Measurements from ENCODE around the gene ATAD3A. TPM values are rescaled to one million over a fixed set of nuclear protein-coding genes. Genes with fewer than 3 reads are reported as not detected.

The ATAD3A gene
- total RNA-seq, 4 donors from 2014 or later, result 14.6 to 34.4 (median 20.4) TPM

DNA sequence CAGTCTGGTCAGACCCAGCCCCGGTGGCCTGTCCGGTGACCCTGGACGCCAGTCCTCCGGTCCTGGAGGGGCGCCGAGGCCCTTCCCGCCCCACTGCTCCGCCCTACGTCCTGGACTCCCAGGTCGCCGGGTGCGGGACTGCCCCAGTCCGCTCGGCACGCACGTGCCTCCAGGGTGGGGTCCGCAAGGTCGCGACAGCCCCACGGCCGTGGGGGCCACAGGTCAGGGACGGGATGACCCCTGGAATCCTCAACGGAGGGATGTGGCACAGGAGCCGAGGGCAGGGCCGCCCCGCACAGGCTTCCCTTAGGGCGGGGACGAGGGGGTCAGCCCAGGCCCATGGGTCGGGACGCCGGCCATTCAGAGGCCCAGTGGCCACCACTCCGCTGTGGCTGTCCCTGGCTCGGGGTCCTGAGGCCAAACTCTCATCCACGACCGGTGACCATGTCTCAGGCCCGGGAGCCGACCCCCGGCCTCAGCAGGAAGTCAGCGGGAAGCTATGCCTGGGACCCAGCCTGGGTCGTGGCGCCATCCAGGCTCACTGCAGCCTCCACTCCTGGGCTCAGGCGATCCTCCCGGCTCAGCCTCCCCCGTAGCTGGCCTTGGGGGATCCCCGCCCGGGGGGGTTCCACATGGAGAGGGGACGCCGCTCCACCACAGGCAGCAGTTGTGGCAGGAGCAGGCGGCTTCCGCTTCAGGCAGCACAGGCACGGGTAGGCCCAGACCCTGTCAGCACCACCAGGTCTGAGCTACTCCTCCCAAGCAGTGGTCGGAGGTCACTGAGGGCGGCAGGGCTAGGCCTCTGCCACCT is 29.1 kb downstream of the ATAD3A start:
- Histone ChIP-seq H3K36me3 (no peaks in the 10 kb centered on the region), H3K4me3 (peak overlapping the region; percentile 45 to 61 (median 50)), H3K4me1 (peaks cover 5 to 19% (median 12%) of the 10 kb centered on the region in 4 donors), H3K27ac (peak overlapping the region; percentile 37 to 86 (median 64)), H3K9me3 (no peaks in the 10 kb centered on the region), H3K27me3 (peaks cover 9% of the 10 kb centered on the region)
- TF ChIP-seq, protein P1, sequence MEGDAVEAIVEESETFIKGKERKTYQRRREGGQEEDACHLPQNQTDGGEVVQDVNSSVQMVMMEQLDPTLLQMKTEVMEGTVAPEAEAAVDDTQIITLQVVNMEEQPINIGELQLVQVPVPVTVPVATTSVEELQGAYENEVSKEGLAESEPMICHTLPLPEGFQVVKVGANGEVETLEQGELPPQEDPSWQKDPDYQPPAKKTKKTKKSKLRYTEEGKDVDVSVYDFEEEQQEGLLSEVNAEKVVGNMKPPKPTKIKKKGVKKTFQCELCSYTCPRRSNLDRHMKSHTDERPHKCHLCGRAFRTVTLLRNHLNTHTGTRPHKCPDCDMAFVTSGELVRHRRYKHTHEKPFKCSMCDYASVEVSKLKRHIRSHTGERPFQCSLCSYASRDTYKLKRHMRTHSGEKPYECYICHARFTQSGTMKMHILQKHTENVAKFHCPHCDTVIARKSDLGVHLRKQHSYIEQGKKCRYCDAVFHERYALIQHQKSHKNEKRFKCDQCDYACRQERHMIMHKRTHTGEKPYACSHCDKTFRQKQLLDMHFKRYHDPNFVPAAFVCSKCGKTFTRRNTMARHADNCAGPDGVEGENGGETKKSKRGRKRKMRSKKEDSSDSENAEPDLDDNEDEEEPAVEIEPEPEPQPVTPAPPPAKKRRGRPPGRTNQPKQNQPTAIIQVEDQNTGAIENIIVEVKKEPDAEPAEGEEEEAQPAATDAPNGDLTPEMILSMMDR (IDR thresholded peaks at IDR 0.05), result no peak
- TF ChIP-seq POLR2AphosphoS5 (IDR thresholded peaks at IDR 0.05), result no peak
- TF ChIP-seq POLR2A (IDR thresholded peaks at IDR 0.05), result no peak
- no peak for TF ChIP-seq EP300 (IDR thresholded peaks at IDR 0.05; ENCODE audit: low read depth)
- 86% methylated on average over 33 of the region's 53 CpGs; no CpG with 5 or more reads in 1 of the 2 donors for WGBS, 2 donors (ENCODE audit: low coverage in 1 of 2)
- in situ Hi-C loops (cut with MboI; ENCODE audit: low pct_ligation_motif_present in 1 of 4, low pct_unique_long_range_greater_than_20kb in 1 of 4, low sequenced_read_pairs in 3 of 4) (no loop called here), intact Hi-C loops (cut with DNase I; ENCODE audit: low total_unique reads) (no loop called here)
- no peak for DNase-seq

DNA sequence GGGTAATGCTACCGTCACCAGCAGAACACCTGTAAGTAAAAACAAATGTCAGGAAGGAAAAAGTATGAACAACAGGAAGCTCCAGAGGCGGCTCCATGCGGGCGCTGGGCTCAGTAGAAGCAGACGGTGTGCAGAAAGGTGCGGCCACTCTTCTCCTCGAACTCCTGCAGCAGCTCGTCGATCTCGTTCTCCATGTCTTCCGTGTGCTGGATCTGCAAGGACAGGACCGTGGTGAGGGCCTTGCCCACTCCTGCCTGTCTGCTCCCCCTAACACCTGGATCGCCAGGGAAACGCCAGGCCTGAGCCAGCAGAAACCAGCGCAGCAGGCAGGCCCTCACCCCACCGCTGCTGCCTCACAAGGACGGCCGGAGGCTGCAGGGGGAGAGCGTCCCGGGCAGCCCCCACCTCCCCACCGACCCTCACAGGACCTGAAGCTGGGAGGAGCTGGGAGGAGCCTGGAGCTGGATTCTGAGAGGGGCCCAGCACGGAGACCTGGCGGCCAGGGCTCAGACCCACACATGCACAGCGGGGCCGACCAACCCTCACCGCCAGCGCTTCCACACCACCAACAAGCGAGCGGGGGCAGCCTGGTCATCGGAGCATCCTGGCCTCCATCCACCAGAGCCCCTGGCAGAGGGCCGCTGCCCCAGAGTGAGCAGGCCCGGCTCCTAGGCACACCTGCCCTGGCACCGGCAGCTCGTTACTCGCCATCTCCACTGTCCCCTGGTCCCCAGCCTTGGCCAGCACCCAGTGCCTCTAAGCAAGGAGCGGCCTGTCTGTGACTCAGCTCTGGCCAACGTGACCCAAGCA is 30.2 kb downstream of the ATAD3A start:
- WGBS, 2 donors (ENCODE audit: low coverage in 1 of 2), result 87 to 89% methylated on average over 11 to 33 of the region's 37 CpGs
- no peaks in the 10 kb centered on the region for H3K36me3 ChIP-seq
- in situ Hi-C loops (cut with MboI; ENCODE audit: low pct_ligation_motif_present in 1 of 4, low pct_unique_long_range_greater_than_20kb in 1 of 4, low sequenced_read_pairs in 3 of 4), result no loop called here
- TF ChIP-seq, protein P1 (IDR thresholded peaks at IDR 0.05), result no peak
- no peak for TF ChIP-seq POLR2AphosphoS5 (IDR thresholded peaks at IDR 0.05)
- TF ChIP-seq POLR2A (IDR thresholded peaks at IDR 0.05), result no peak
- TF ChIP-seq EP300 (IDR thresholded peaks at IDR 0.05; ENCODE audit: low read depth), result no peak
- no peaks in the 10 kb centered on the region for H3K9me3 ChIP-seq
- no peak for DNase-seq
- H3K27ac ChIP-seq, result no peak overlapping the region
- intact Hi-C loops (cut with DNase I; ENCODE audit: low total_unique reads), result no loop called here
- no peak overlapping the region for H3K4me3 ChIP-seq
- H3K27me3 ChIP-seq, result peaks cover 9% of the 10 kb centered on the region
- peaks cover 5 to 19% (median 12%) of the 10 kb centered on the region in 4 donors for H3K4me1 ChIP-seq

DNA sequence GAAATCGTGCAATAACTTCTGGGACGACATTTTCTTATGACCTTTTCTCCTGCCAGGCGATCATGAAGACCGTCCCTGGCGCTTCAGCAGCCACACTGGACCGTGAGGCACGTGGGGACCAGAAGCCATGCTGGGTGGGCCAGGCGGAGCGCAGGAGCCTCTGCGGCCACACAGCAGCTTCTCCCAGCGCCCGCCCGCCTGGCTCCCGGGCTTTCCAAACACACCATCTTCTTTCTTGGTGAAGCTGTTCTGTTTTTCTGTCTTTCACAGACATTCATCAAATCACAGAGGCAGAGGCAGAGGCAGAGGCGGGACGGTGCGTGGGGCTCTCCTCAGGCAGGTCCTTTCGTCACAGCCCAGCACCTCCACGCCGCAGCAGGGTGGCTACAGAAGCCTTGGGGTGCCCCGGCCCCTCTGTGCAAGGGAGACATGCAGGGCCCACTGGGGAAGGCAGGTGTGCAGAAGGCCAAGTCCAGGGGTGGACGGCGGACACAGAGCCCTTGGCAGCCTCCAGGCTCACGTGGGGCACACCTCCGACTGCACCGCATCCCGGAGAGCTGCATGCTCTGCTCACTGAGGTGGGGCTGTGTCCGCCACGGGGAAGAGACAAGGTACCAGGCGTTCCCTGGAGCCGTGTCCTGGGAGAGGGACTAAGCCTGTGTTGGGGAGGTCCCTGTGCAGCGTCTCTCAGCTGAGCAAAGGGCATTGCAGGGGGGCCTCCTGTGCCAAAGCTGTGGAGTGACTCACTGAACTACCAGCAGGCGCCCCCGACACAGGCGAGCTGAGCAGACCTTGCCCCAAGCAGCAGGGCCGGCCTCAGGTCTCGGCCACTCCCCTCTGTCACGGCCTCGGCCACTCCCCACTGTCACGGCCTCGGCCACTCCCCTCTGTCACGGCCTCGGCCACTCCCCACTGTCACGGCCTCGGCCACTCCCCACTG is 31.1 kb downstream of the ATAD3A start:
- no peak overlapping the region for H3K4me3 ChIP-seq
- H3K9me3 ChIP-seq, result no peaks in the 10 kb centered on the region
- TF ChIP-seq, protein P1 (IDR thresholded peaks at IDR 0.05), result no peak
- no peak for TF ChIP-seq EP300 (IDR thresholded peaks at IDR 0.05; ENCODE audit: low read depth)
- no peak for TF ChIP-seq POLR2AphosphoS5 (IDR thresholded peaks at IDR 0.05)
- TF ChIP-seq POLR2A (IDR thresholded peaks at IDR 0.05), result no peak
- intact Hi-C loops (cut with DNase I; ENCODE audit: low total_unique reads), result no loop called here
- in situ Hi-C loops (cut with MboI; ENCODE audit: low pct_ligation_motif_present in 1 of 4, low pct_unique_long_range_greater_than_20kb in 1 of 4, low sequenced_read_pairs in 3 of 4), result no loop called here
- no peak overlapping the region for H3K27ac ChIP-seq
- DNase-seq, result peak; percentile 21
- no peaks in the 10 kb centered on the region for H3K36me3 ChIP-seq
- H3K27me3 ChIP-seq, result peaks cover 9% of the 10 kb centered on the region
- WGBS, 2 donors (ENCODE audit: low coverage in 1 of 2), result 86 to 90% methylated on average over 2 to 42 of the region's 45 CpGs
- H3K4me1 ChIP-seq, result peaks cover 5 to 19% (median 12%) of the 10 kb centered on the region in 4 donors
